DND-41 (cell line): Measurements from ENCODE around the gene VMO1.

Experiments used
- ATAC-seq: fragments of 200-7000 bp; cut with Tn5 transposase; 3 replicates; pipeline ENCODE4 v1.9.1; 2021; ENCODE audit warnings: low read depth; ENCODE audit not compliant: insufficient read depth
- DNase-seq: peaks from one replicate; pipeline ENCODE4 v3.0.0-alpha.2; 2020
- H2AFZ ChIP-seq: 2 replicates; pipeline ENCODE4 v1.6.0; 2012; ENCODE audit warnings: low read depth, low read length
- H3K27ac ChIP-seq: 2 replicates; pipeline ENCODE4 v1.5.1; 2012; ENCODE audit warnings: low read length, inconsistent platforms
- H3K27me3 ChIP-seq: fragments of 200-600 bp; sonication (generic); 2 replicates; pipeline ENCODE4 v1.6.0; 2012; ENCODE audit warnings: low read length, mild to moderate bottlenecking, inconsistent platforms; ENCODE audit not compliant: insufficient read depth, poor library complexity
- H3K36me3 ChIP-seq: 2 replicates; pipeline ENCODE4 v1.5.1; 2012; ENCODE audit warnings: low read length, inconsistent platforms; ENCODE audit not compliant: insufficient read depth
- H3K4me1 ChIP-seq: 2 replicates; pipeline ENCODE4 v1.5.1; 2012; ENCODE audit warnings: mild to moderate bottlenecking, low read length; ENCODE audit not compliant: insufficient read depth
- H3K4me2 ChIP-seq: 2 replicates; pipeline ENCODE4 v1.6.0; 2012; ENCODE audit warnings: mild to moderate bottlenecking, moderate library complexity, low read length, inconsistent platforms; ENCODE audit not compliant: insufficient read depth
- H3K4me3 ChIP-seq, 2 experiments: fragments of 200-600 bp in 1 of 2; shearing (Covaris generic) in 1 of 2; 2 replicates each; pipeline ENCODE4 v1.5.1; 2012 to 2016; ENCODE audit warnings: inconsistent platforms in 2 of 2, low read length in 2 of 2, mild to moderate bottlenecking in 2 of 2, low read depth in 1 of 2, moderate library complexity in 1 of 2
- H3K79me2 ChIP-seq: 2 replicates; pipeline ENCODE4 v1.6.0; 2012; ENCODE audit warnings: low read length, inconsistent platforms; ENCODE audit not compliant: insufficient read depth
- H3K9ac ChIP-seq: 2 replicates; pipeline ENCODE4 v1.6.0; 2012; ENCODE audit warnings: low read depth, mild to moderate bottlenecking, inconsistent platforms, low read length, moderate library complexity
- H3K9me3 ChIP-seq: 2 replicates; pipeline ENCODE4 v1.5.1; 2012; ENCODE audit warnings: low read length, moderate library complexity, mild to moderate bottlenecking, inconsistent platforms; ENCODE audit not compliant: insufficient read depth, severe bottlenecking
- H4K20me1 ChIP-seq: 2 replicates; pipeline ENCODE4 v1.6.0; 2012; ENCODE audit warnings: low read length; ENCODE audit not compliant: insufficient read depth
- CTCF ChIP-seq: IDR thresholded peaks from 2 replicates; pipeline ENCODE4 v1.5.1; 2012; ENCODE audit warnings: borderline replicate concordance, low read length, moderate library complexity, mild to moderate bottlenecking; ENCODE audit not compliant: poor library complexity, severe bottlenecking; ENCODE audit errors: extremely low read depth
- EZH2 ChIP-seq: IDR thresholded peaks from 3 replicates; pipeline ENCODE4 v1.6.1; 2012; ENCODE audit warnings: borderline replicate concordance, low read depth, mild to moderate bottlenecking, moderate library complexity, low read length, inconsistent platforms; ENCODE audit not compliant: severe bottlenecking

The VMO1 gene

GRCh38 chr17:4822835-4823234, 36.7 kb upstream of the VMO1 start:
- Histone ChIP-seq H3K79me2 (no peaks in the 10 kb centered on the region), H3K4me3 (no peak overlapping the region), H3K27ac (no peak overlapping the region), H3K4me2 (no peak overlapping the region), H2AFZ (no peak overlapping the region), H4K20me1 (no peaks in the 10 kb centered on the region), H3K4me1 (no peaks in the 10 kb centered on the region), H3K9ac (no peak overlapping the region), H3K36me3 (no peaks in the 10 kb centered on the region), H3K9me3 (no peaks in the 10 kb centered on the region), H3K27me3 (no peaks in the 10 kb centered on the region)
- TF ChIP-seq CTCF: no peak
- no peak for TF ChIP-seq EZH2
- ATAC-seq (no peak), DNase-seq (no peak)

GRCh38 chr17:4818276-4818675, 32.1 kb upstream of the VMO1 start:
- no peaks in the 10 kb centered on the region for H3K79me2 ChIP-seq
- H3K4me2 ChIP-seq: no peak overlapping the region
- H4K20me1 ChIP-seq: no peaks in the 10 kb centered on the region
- H3K36me3 ChIP-seq: no peaks in the 10 kb centered on the region
- no peak for ATAC-seq
- no peak overlapping the region for H3K4me3 ChIP-seq
- DNase-seq: no peak
- no peaks in the 10 kb centered on the region for H3K27me3 ChIP-seq
- TF ChIP-seq EZH2 (no peak), CTCF (no peak)
- no peaks in the 10 kb centered on the region for H3K4me1 ChIP-seq
- no peaks in the 10 kb centered on the region for H3K9me3 ChIP-seq
- H2AFZ ChIP-seq: no peak overlapping the region
- H3K27ac ChIP-seq: no peak overlapping the region
- H3K9ac ChIP-seq: no peak overlapping the region

GRCh38 chr17:4816826-4817225, 30.7 kb upstream of the VMO1 start:
- Histone ChIP-seq H3K27me3 (no peaks in the 10 kb centered on the region), H3K4me1 (no peaks in the 10 kb centered on the region), H3K9ac (no peak overlapping the region), H3K36me3 (no peaks in the 10 kb centered on the region), H4K20me1 (no peaks in the 10 kb centered on the region), H3K79me2 (no peaks in the 10 kb centered on the region), H3K27ac (no peak overlapping the region), H3K4me3 (no peak overlapping the region), H2AFZ (no peak overlapping the region), H3K4me2 (no peak overlapping the region), H3K9me3 (no peaks in the 10 kb centered on the region)
- DNase-seq: no peak
- no peak for TF ChIP-seq EZH2
- no peak for TF ChIP-seq CTCF
- no peak for ATAC-seq
